ENCODE measurements around the gene DPY19L1.
"Not testable (repeated sequence)": the region's sequence is repeated elsewhere in the genome, so short reads cannot be mapped to it uniquely, and the experiment has no call there.

DNA sequence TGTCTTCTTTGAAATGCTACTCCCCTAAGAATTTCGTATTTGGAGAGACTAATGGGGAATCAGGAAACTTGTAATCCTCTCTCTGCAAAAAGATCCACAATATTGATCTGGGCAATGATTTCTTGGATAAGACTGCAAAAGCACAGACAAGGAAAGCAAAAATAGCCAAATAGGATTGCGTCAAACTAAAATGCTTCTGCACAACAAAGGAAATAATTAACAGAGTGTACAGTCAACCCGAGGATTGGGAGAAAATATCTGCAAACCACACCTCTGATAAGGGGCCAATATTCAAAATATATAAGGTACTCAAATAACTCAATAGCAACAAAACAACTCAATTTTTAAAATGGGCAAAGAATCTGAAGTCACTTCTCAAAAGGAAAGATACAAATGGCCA is 52.1 kb downstream of the DPY19L1 start:
- TF ChIP-seq POLR2A (IDR thresholded peaks at IDR 0.05), result not testable (repeated sequence)
- TF ChIP-seq, protein P1, sequence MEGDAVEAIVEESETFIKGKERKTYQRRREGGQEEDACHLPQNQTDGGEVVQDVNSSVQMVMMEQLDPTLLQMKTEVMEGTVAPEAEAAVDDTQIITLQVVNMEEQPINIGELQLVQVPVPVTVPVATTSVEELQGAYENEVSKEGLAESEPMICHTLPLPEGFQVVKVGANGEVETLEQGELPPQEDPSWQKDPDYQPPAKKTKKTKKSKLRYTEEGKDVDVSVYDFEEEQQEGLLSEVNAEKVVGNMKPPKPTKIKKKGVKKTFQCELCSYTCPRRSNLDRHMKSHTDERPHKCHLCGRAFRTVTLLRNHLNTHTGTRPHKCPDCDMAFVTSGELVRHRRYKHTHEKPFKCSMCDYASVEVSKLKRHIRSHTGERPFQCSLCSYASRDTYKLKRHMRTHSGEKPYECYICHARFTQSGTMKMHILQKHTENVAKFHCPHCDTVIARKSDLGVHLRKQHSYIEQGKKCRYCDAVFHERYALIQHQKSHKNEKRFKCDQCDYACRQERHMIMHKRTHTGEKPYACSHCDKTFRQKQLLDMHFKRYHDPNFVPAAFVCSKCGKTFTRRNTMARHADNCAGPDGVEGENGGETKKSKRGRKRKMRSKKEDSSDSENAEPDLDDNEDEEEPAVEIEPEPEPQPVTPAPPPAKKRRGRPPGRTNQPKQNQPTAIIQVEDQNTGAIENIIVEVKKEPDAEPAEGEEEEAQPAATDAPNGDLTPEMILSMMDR (IDR thresholded peaks at IDR 0.05), result not testable (repeated sequence)
